Mesenchymal stem cell (in vitro differentiated cells and primary cell): Measurements from ENCODE around the gene KRTAP4-4.

Experiments used
- DNase-seq: peaks from one replicate; pipeline ENCODE4 v3.0.0-alpha.2; 2013
- H2AFZ ChIP-seq: one replicate; pipeline ENCODE4 v1.6.1; 2013; ENCODE audit warnings: low read depth, mild to moderate bottlenecking, control low read depth, inconsistent platforms, low read length, moderate library complexity
- H2AK5ac ChIP-seq: 2 replicates; pipeline ENCODE4 v1.6.1; 2013; ENCODE audit warnings: low read length, moderate library complexity, mild to moderate bottlenecking, inconsistent platforms; ENCODE audit not compliant: severe bottlenecking
- H2BK120ac ChIP-seq: one replicate; pipeline ENCODE4 v1.6.1; 2013; ENCODE audit warnings: low read depth, mild to moderate bottlenecking, inconsistent platforms, low read length, moderate library complexity
- H2BK12ac ChIP-seq, 2 experiments: one replicate each; pipeline ENCODE4 v1.6.1; 2013; ENCODE audit warnings: inconsistent platforms in 2 of 2, low read length in 2 of 2, mild to moderate bottlenecking in 2 of 2, moderate library complexity in 2 of 2, control low read depth in 1 of 2
- H2BK15ac ChIP-seq: one replicate; pipeline ENCODE4 v1.6.1; 2013; ENCODE audit warnings: mild to moderate bottlenecking, low read depth, inconsistent platforms; ENCODE audit not compliant: poor library complexity, severe bottlenecking
- H2BK5ac ChIP-seq: 2 replicates; pipeline ENCODE4 v1.6.1; 2013; ENCODE audit warnings: low read depth, mild to moderate bottlenecking, low read length, control low read depth, inconsistent platforms; ENCODE audit not compliant: poor library complexity, severe bottlenecking
- H3K14ac ChIP-seq, 2 experiments: one replicate each; pipeline ENCODE4 v1.6.1; 2013; ENCODE audit warnings: inconsistent platforms in 2 of 2, low read length in 2 of 2, control low read depth in 1 of 2, mild to moderate bottlenecking in 1 of 2, moderate library complexity in 1 of 2
- H3K18ac ChIP-seq, 2 experiments: one replicate each; pipeline ENCODE4 v1.6.1; 2013; ENCODE audit warnings: inconsistent platforms in 2 of 2, low read length in 2 of 2, control low read depth in 1 of 2, low read depth in 1 of 2, mild to moderate bottlenecking in 1 of 2
- H3K23ac ChIP-seq, 2 experiments: one replicate each; pipeline ENCODE4 v1.6.1; 2013; ENCODE audit warnings: inconsistent platforms in 2 of 2, low read length in 2 of 2, mild to moderate bottlenecking in 2 of 2, moderate library complexity in 2 of 2, control low read depth in 1 of 2
- H3K27ac ChIP-seq: 2 replicates; pipeline ENCODE4 v1.5.1; 2013; ENCODE audit warnings: mild to moderate bottlenecking, moderate library complexity, low read length, control low read depth, inconsistent platforms; ENCODE audit not compliant: poor library complexity, severe bottlenecking
- H3K27me3 ChIP-seq, 2 experiments: 2 replicates each; pipeline versions ENCODE4 v1.6.1 to v1.7.0; 2013; ENCODE audit warnings: low read length in 2 of 2, mild to moderate bottlenecking in 2 of 2, moderate library complexity in 2 of 2, control low read depth in 1 of 2, inconsistent platforms in 1 of 2; ENCODE audit not compliant: control insufficient read depth in 1 of 2, insufficient read depth in 1 of 2
- H3K36me3 ChIP-seq, 2 experiments: 2 replicates each; pipeline versions ENCODE4 v1.6.1 to v1.7.0; 2013; ENCODE audit warnings: low read length in 2 of 2, control low read depth in 1 of 2, inconsistent platforms in 1 of 2, low read depth in 1 of 2, mild to moderate bottlenecking in 1 of 2; ENCODE audit not compliant: insufficient read depth in 2 of 2, control insufficient read depth in 1 of 2
- H3K4ac ChIP-seq, 2 experiments: one replicate each; pipeline ENCODE4 v1.6.1; 2013; ENCODE audit warnings: inconsistent platforms in 2 of 2, low read length in 2 of 2, mild to moderate bottlenecking in 2 of 2, moderate library complexity in 2 of 2, control low read depth in 1 of 2, low read depth in 1 of 2
- H3K4me1 ChIP-seq: 2 replicates; pipeline ENCODE4 v1.6.1; 2013; ENCODE audit warnings: low read depth, low read length, control low read depth; ENCODE audit not compliant: control insufficient read depth, insufficient read depth
- H3K4me2 ChIP-seq: 2 replicates; pipeline ENCODE4 v1.6.1; 2013; ENCODE audit warnings: low read length, mild to moderate bottlenecking, inconsistent platforms; ENCODE audit not compliant: poor library complexity, severe bottlenecking
- H3K4me3 ChIP-seq, 2 experiments: 2 replicates each; pipeline versions ENCODE4 v1.5.1 to v1.7.0; 2013; ENCODE audit warnings: low read length in 2 of 2, mild to moderate bottlenecking in 2 of 2, control low read depth in 1 of 2, low read depth in 1 of 2; ENCODE audit not compliant: insufficient read depth in 1 of 2
- H3K79me1 ChIP-seq: replicated peaks from 2 replicates; pipeline ENCODE4 v1.6.1; 2013; ENCODE audit warnings: mild to moderate bottlenecking, control low read depth, low read length, inconsistent platforms; ENCODE audit not compliant: poor library complexity, severe bottlenecking
- H3K9ac ChIP-seq: 2 replicates; pipeline ENCODE4 v1.7.0; 2013; ENCODE audit warnings: mild to moderate bottlenecking, low read length, moderate library complexity
- H3K9me3 ChIP-seq: 2 replicates; pipeline ENCODE4 v1.7.0; 2013; ENCODE audit warnings: mild to moderate bottlenecking, low read length; ENCODE audit not compliant: control insufficient read depth
- H4K8ac ChIP-seq: one replicate; pipeline ENCODE4 v1.6.1; 2013; ENCODE audit warnings: inconsistent platforms, mild to moderate bottlenecking, low read length, moderate library complexity
- H4K91ac ChIP-seq: one replicate; pipeline ENCODE4 v1.6.1; 2013; ENCODE audit warnings: mild to moderate bottlenecking, low read length, inconsistent platforms
- WGBS: methylation state at CpG from one replicate; pipeline ENCODE4 v1.1.7; 2013; ENCODE audit warnings: mixed read lengths; 5-methylcytosine and 5-hydroxymethylcytosine counted together

The KRTAP4-4 gene

GRCh38 chr17:41133880-41134735 is 26.4 kb downstream of the KRTAP4-4 start:
- H3K23ac ChIP-seq = no peak overlapping the region
- DNase-seq = no peak
- no peak overlapping the region for H4K8ac ChIP-seq
- H3K4ac ChIP-seq = no peak overlapping the region
- no peak overlapping the region for H4K91ac ChIP-seq
- no peak overlapping the region for H2BK15ac ChIP-seq
- no peak overlapping the region for H2BK120ac ChIP-seq
- H3K9ac ChIP-seq = no peak overlapping the region
- peaks cover 5% of the 10 kb centered on the region for H3K9me3 ChIP-seq
- no peak overlapping the region for H3K4me2 ChIP-seq
- no peak overlapping the region for H3K18ac ChIP-seq
- no peak overlapping the region for H2AK5ac ChIP-seq
- H3K14ac ChIP-seq = no peak overlapping the region
- H3K27ac ChIP-seq = no peak overlapping the region
- H2BK12ac ChIP-seq = no peak overlapping the region
- H3K4me3 ChIP-seq = no peak overlapping the region
- no peak overlapping the region for H2AFZ ChIP-seq
- no peaks in the 10 kb centered on the region for H3K4me1 ChIP-seq
- no peaks in the 10 kb centered on the region for H3K79me1 ChIP-seq
- no peaks in the 10 kb centered on the region for H3K36me3 ChIP-seq
- 94% methylated on average over 2 of the region's 2 CpGs for WGBS
- no peak overlapping the region for H2BK5ac ChIP-seq
- no peaks in the 10 kb centered on the region for H3K27me3 ChIP-seq

- Histone ChIP-seq H2AFZ (no peak overlapping the region), H3K4me2 (no peak overlapping the region), H3K14ac (no peak overlapping the region), H3K18ac (no peak overlapping the region), H3K23ac (no peak overlapping the region), H3K27me3 (no peaks in the 10 kb centered on the region), H3K4me3 (no peak overlapping the region), H3K36me3 (no peaks in the 10 kb centered on the region), H3K4me1 (no peaks in the 10 kb centered on the region), H3K27ac (no peak overlapping the region), H4K8ac (no peak overlapping the region), H2BK12ac (no peak overlapping the region), H3K79me1 (no peaks in the 10 kb centered on the region), H3K4ac (no peak overlapping the region), H3K9ac (no peak overlapping the region), H3K9me3 (peaks cover 3% of the 10 kb centered on the region), H2AK5ac (no peak overlapping the region), H4K91ac (no peak overlapping the region), H2BK120ac (no peak overlapping the region), H2BK15ac (no peak overlapping the region), H2BK5ac (no peak overlapping the region)
- WGBS = 93% methylated on average over 2 of the region's 3 CpGs
- DNase-seq = no peak
Observed at GRCh38 chr17:41131979-41132378, 28.6 kb downstream of the KRTAP4-4 start.

GRCh38 chr17:41127371-41127770 is 33.2 kb downstream of the KRTAP4-4 start:
- H3K4ac ChIP-seq = no peak overlapping the region
- no peak overlapping the region for H2BK15ac ChIP-seq
- no peak overlapping the region for H3K4me2 ChIP-seq
- H2BK12ac ChIP-seq = no peak overlapping the region
- H3K36me3 ChIP-seq = no peaks in the 10 kb centered on the region
- DNase-seq = no peak
- no peak overlapping the region for H4K8ac ChIP-seq
- H4K91ac ChIP-seq = no peak overlapping the region
- H2AK5ac ChIP-seq = no peak overlapping the region
- no peak overlapping the region for H2AFZ ChIP-seq
- H2BK5ac ChIP-seq = no peak overlapping the region
- no peak overlapping the region for H3K4me3 ChIP-seq
- H3K18ac ChIP-seq = no peak overlapping the region
- no peak overlapping the region for H3K27ac ChIP-seq
- no peaks in the 10 kb centered on the region for H3K9me3 ChIP-seq
- WGBS = no CpG with 5 or more reads among the region's 1 CpG
- H3K23ac ChIP-seq = no peak overlapping the region
- peaks cover 2% of the 10 kb centered on the region for H3K4me1 ChIP-seq
- no peak overlapping the region for H3K14ac ChIP-seq
- H3K79me1 ChIP-seq = no peaks in the 10 kb centered on the region
- no peak overlapping the region for H3K9ac ChIP-seq
- no peak overlapping the region for H2BK120ac ChIP-seq
- no peaks in the 10 kb centered on the region for H3K27me3 ChIP-seq

- H3K18ac ChIP-seq = no peak overlapping the region
- H3K9me3 ChIP-seq = no peaks in the 10 kb centered on the region
- no peak overlapping the region for H3K14ac ChIP-seq
- DNase-seq = no peak
- no peaks in the 10 kb centered on the region for H3K27me3 ChIP-seq
- H3K4me3 ChIP-seq = no peak overlapping the region
- peaks cover 2% of the 10 kb centered on the region for H3K4me1 ChIP-seq
- H3K4me2 ChIP-seq = no peak overlapping the region
- H2BK15ac ChIP-seq = no peak overlapping the region
- H2BK120ac ChIP-seq = no peak overlapping the region
- no peak overlapping the region for H3K27ac ChIP-seq
- no peak overlapping the region for H4K91ac ChIP-seq
- WGBS = no CpG with 5 or more reads among the region's 3 CpGs
- no peak overlapping the region for H4K8ac ChIP-seq
- no peak overlapping the region for H2AFZ ChIP-seq
- no peak overlapping the region for H3K4ac ChIP-seq
- no peak overlapping the region for H2BK5ac ChIP-seq
- H3K9ac ChIP-seq = no peak overlapping the region
- no peak overlapping the region for H3K23ac ChIP-seq
- H3K36me3 ChIP-seq = no peaks in the 10 kb centered on the region
- H2BK12ac ChIP-seq = no peak overlapping the region
- H3K79me1 ChIP-seq = no peaks in the 10 kb centered on the region
- H2AK5ac ChIP-seq = no peak overlapping the region
Observed at GRCh38 chr17:41126412-41126811, 34.1 kb downstream of the KRTAP4-4 start.
